ENCODE results near the gene PRR16. TPM values are rescaled to one million over a fixed set of nuclear protein-coding genes. Genes with fewer than 3 reads are reported as not detected.

The PRR16 gene
- total RNA-seq, 1 donor from 2014 or later, result 0.25 TPM

DNA sequence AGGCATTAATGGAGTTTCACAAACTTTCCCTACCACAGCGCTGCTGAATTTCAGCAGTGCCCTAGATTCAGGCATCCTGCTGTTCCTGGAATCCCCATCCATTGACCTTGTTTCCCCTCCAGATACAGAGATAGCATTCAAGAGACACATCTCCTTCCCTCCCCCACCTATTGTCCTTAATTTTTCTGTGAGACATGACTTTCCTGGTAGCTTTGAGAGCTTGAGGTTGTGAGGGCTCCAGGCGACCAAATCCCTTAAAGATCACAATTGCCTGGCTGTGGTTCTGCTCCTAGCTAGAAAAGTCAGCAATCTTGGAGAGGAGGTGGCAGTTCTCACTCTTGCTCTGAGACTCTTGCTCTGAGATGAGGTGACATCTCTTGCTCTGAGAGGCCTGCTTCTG lies 48.0 kb downstream of the PRR16 start:
- H3K36me3 Mint-ChIP-seq (ENCODE audit: unreplicated experiment), result no peaks in the 10 kb centered on the region
- H3K4me1 Mint-ChIP-seq (ENCODE audit: low read depth, unreplicated experiment), result no peaks in the 10 kb centered on the region
- H3K9me3 Mint-ChIP-seq (ENCODE audit: unreplicated experiment), result no peaks in the 10 kb centered on the region
- no peaks in the 10 kb centered on the region for H3K27me3 Mint-ChIP-seq (ENCODE audit: unreplicated experiment)
- no peak overlapping the region for H3K27ac Mint-ChIP-seq (ENCODE audit: unreplicated experiment)
- H3K4me3 Mint-ChIP-seq (ENCODE audit: unreplicated experiment), result no peak overlapping the region
- TF ChIP-seq, protein P1, sequence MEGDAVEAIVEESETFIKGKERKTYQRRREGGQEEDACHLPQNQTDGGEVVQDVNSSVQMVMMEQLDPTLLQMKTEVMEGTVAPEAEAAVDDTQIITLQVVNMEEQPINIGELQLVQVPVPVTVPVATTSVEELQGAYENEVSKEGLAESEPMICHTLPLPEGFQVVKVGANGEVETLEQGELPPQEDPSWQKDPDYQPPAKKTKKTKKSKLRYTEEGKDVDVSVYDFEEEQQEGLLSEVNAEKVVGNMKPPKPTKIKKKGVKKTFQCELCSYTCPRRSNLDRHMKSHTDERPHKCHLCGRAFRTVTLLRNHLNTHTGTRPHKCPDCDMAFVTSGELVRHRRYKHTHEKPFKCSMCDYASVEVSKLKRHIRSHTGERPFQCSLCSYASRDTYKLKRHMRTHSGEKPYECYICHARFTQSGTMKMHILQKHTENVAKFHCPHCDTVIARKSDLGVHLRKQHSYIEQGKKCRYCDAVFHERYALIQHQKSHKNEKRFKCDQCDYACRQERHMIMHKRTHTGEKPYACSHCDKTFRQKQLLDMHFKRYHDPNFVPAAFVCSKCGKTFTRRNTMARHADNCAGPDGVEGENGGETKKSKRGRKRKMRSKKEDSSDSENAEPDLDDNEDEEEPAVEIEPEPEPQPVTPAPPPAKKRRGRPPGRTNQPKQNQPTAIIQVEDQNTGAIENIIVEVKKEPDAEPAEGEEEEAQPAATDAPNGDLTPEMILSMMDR (IDR thresholded peaks at IDR 0.05; ENCODE audit: partially characterized antibody, unreplicated experiment), result no peak
- no peak for DNase-seq

DNA sequence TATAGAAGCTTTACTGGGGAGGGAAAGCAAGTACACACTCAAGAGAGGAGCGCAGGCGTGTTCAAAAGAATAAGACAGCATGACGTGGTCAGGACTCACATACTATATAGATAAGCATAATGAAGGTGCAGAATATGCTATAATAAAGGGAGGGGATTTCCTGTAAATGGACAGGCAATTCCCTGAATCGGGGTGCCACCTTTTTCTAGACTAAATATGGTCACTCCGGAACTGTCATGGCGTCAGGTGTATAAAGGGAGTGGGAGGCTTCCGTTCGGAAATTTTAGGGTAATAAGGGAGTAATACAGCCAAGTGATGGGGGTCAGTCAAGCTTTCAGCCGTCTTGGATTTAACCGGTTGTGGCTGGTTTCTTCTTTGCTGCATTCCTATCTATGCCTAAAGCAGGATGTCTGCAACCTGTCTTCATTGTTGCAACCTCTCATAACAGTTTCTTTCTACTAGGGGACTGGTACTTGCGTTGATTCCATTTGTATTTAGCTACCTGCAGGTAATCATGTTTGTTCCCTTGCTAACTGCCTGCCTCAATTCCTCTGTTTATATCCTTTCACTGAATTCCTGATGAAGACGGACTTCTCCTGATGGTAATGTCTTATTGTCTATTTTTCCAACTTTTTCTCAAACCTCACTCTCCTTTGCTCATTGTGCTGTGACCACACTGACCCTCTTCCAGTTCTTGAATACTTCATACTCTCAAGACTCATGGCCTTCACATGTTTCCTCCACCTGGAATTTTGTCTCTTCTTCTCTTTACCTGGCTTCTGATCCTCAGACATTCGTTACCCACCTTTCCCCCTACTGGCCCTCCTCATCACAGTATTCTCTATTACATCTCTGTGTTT lies 48.9 kb downstream of the PRR16 start:
- no peaks in the 10 kb centered on the region for H3K36me3 Mint-ChIP-seq (ENCODE audit: unreplicated experiment)

DNA sequence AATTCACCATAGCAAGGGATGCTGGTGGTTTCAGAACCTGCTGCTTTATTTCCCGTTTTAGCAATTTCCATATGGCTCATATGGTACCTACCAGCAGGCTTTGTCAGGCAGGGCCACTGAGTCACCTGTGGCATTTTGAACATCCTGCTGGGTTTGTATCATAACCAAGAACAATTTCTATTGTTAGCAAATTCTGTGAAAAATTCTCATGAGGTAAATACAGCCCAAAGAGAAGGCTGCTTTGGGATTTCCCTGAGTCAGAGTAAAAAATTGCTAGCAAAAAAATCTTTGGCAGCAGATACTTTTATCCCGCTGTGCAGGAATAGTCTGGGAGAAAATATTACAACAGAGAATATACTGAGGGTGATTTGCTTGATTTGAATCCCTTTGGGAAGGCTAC lies 52.7 kb downstream of the PRR16 start:
- no peak overlapping the region for H3K4me3 Mint-ChIP-seq (ENCODE audit: unreplicated experiment)
- H3K27me3 Mint-ChIP-seq (ENCODE audit: unreplicated experiment), result no peaks in the 10 kb centered on the region
- no peaks in the 10 kb centered on the region for H3K9me3 Mint-ChIP-seq (ENCODE audit: unreplicated experiment)
- no peaks in the 10 kb centered on the region for H3K36me3 Mint-ChIP-seq (ENCODE audit: unreplicated experiment)
- no peaks in the 10 kb centered on the region for H3K4me1 Mint-ChIP-seq (ENCODE audit: low read depth, unreplicated experiment)
- TF ChIP-seq, protein P1 (IDR thresholded peaks at IDR 0.05; ENCODE audit: partially characterized antibody, unreplicated experiment), result no peak
- no peak overlapping the region for H3K27ac Mint-ChIP-seq (ENCODE audit: unreplicated experiment)
- no peak for DNase-seq

More for the DNA sequence above, 48.9 kb downstream of the PRR16 start:
- Mint-ChIP-seq H3K4me3 (ENCODE audit: unreplicated experiment) (no peak overlapping the region), H3K4me1 (ENCODE audit: low read depth, unreplicated experiment) (no peaks in the 10 kb centered on the region), H3K27ac (ENCODE audit: unreplicated experiment) (no peak overlapping the region), H3K27me3 (ENCODE audit: unreplicated experiment) (no peaks in the 10 kb centered on the region), H3K9me3 (ENCODE audit: unreplicated experiment) (no peaks in the 10 kb centered on the region)
- TF ChIP-seq, protein P1 (IDR thresholded peaks at IDR 0.05; ENCODE audit: partially characterized antibody, unreplicated experiment), result no peak
- no peak for DNase-seq

DNA sequence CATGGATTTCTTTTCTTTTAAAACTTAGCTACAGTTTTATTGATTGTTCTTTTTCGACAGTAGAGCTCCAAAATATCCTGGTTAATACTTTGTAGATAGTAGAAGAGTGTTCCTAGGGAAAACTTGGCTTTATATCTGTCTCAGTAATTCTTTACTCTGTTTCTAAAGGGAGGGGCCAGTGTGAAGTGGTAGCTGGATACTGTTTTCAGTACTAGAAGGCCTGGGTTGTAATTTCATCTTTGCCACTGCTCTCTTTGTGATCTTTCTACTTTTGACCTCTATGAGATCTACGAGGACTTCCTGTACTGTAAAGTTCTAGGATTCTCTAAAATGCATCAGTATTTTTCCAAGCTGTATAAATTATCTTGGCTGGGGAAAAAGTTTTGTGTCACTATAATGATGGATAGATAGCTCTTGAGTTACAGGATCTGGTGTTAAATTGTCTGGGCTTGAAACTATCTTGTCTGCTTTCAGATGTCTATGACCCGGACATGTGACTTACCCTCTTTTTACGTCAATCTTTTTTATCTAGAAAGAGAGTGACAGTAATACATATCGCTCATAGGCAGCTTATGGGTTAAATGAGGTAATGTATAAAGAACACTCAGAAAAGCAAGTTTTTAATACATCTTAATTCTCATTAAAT lies 53.6 kb downstream of the PRR16 start:
- Mint-ChIP-seq H3K27ac (ENCODE audit: unreplicated experiment) (no peak overlapping the region), H3K9me3 (ENCODE audit: unreplicated experiment) (no peaks in the 10 kb centered on the region), H3K4me3 (ENCODE audit: unreplicated experiment) (no peak overlapping the region), H3K36me3 (ENCODE audit: unreplicated experiment) (no peaks in the 10 kb centered on the region), H3K4me1 (ENCODE audit: low read depth, unreplicated experiment) (no peaks in the 10 kb centered on the region), H3K27me3 (ENCODE audit: unreplicated experiment) (no peaks in the 10 kb centered on the region)
- TF ChIP-seq, protein P1 (IDR thresholded peaks at IDR 0.05; ENCODE audit: partially characterized antibody, unreplicated experiment), result no peak
- DNase-seq, result no peak

DNA sequence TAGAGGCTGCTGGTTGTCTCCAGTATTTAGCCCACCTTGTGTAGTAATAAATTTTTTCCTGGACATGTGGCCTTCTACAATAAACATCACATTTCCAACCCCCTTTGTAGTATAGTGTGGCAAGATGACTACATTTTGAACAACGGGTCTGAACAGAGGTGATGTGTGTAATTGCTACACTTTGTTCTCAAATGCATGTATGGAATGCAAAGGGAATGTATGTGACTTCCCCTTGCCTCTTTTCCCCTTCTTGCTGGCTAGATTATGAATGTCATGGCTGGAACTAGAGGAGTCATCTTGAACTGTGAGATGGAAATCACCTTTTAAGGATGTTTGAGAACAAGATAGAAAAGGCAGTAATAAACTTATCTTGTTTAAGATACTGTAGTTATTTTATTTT lies 54.5 kb downstream of the PRR16 start:
- H3K27me3 Mint-ChIP-seq (ENCODE audit: unreplicated experiment), result no peaks in the 10 kb centered on the region
- H3K9me3 Mint-ChIP-seq (ENCODE audit: unreplicated experiment), result no peaks in the 10 kb centered on the region
- H3K4me1 Mint-ChIP-seq (ENCODE audit: low read depth, unreplicated experiment), result no peaks in the 10 kb centered on the region
- no peak for DNase-seq
- H3K27ac Mint-ChIP-seq (ENCODE audit: unreplicated experiment), result no peak overlapping the region
- H3K36me3 Mint-ChIP-seq (ENCODE audit: unreplicated experiment), result no peaks in the 10 kb centered on the region
- TF ChIP-seq, protein P1 (IDR thresholded peaks at IDR 0.05; ENCODE audit: partially characterized antibody, unreplicated experiment), result no peak
- no peak overlapping the region for H3K4me3 Mint-ChIP-seq (ENCODE audit: unreplicated experiment)

Data from glutamatergic neuron (in vitro differentiated cells).